Measurements from ENCODE around the gene MED13L. TPM values are rescaled to one million over a fixed set of nuclear protein-coding genes. Genes with fewer than 3 reads are reported as not detected.

MED13L gene
- total and polyA plus RNA-seq, 2 donors (not counting 1 experiment from before 2014, with no cell fraction given): 56.5 to 97.3 TPM

DNA sequence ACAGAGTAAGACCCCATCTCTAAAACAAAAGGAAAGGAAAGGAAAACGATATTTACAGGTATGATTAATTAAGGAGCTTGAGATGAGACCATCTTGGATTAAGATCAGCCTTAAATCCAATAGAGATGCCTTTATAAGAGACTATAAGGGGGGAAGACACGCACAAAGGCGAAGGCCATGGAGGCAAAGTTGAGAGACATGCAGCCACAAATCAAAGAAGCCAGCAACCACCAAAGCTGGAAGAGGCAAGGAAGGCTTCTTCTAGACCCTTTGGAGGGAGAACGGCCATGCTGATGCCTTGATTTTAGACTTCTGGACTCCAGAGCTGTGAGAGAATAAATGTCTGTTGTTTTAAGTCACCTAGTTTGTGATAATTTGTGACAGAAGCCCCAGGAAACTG lies 39.6 kb upstream of the MED13L start:
- Histone ChIP-seq H3K4me3 (replicated peaks in 1 of 4; ENCODE audit: control extremely low read depth in 1 of 4, insufficient read depth in 1 of 4, low read depth in 3 of 4, low read length in 4 of 4) (no peak overlapping the region), H3K27ac (ENCODE audit: insufficient read depth, low read length) (no peak overlapping the region), H2AFZ (ENCODE audit: low read length) (no peak overlapping the region), H3K27me3 (ENCODE audit: control insufficient read depth, insufficient read depth, low read length) (no peaks in the 10 kb centered on the region), H3K4me1 (ENCODE audit: control insufficient read depth, extremely low read depth, insufficient read depth, low read length) (peaks cover 9% of the 10 kb centered on the region), H4K20me1 (ENCODE audit: control insufficient read depth, extremely low read depth, insufficient read depth, low read length) (no peaks in the 10 kb centered on the region), H3K4me2 (ENCODE audit: extremely low read depth, insufficient read depth, low read length) (no peak overlapping the region), H3K9ac (ENCODE audit: insufficient read depth, low read length) (no peak overlapping the region), H3K9me3 (ENCODE audit: control insufficient read depth, insufficient read depth, low read depth, low read length) (no peaks in the 10 kb centered on the region), H3K79me2 (ENCODE audit: control insufficient read depth, insufficient read depth, low read length) (no peaks in the 10 kb centered on the region), H3K36me3 (ENCODE audit: control insufficient read depth, insufficient read depth, low read length) (no peaks in the 10 kb centered on the region)
- DNase-seq (ENCODE audit: low read depth in 2 of 2): no peak
- TF ChIP-seq EZH2 (IDR thresholded peaks at IDR 0.05; ENCODE audit: low read length, missing control alignments): no peak
- TF ChIP-seq, protein P1, sequence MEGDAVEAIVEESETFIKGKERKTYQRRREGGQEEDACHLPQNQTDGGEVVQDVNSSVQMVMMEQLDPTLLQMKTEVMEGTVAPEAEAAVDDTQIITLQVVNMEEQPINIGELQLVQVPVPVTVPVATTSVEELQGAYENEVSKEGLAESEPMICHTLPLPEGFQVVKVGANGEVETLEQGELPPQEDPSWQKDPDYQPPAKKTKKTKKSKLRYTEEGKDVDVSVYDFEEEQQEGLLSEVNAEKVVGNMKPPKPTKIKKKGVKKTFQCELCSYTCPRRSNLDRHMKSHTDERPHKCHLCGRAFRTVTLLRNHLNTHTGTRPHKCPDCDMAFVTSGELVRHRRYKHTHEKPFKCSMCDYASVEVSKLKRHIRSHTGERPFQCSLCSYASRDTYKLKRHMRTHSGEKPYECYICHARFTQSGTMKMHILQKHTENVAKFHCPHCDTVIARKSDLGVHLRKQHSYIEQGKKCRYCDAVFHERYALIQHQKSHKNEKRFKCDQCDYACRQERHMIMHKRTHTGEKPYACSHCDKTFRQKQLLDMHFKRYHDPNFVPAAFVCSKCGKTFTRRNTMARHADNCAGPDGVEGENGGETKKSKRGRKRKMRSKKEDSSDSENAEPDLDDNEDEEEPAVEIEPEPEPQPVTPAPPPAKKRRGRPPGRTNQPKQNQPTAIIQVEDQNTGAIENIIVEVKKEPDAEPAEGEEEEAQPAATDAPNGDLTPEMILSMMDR (conservative IDR thresholded peaks at IDR 0.05 in 1 of 2, IDR thresholded peaks at IDR 0.05 in 1 of 2; ENCODE audit: low read depth in 1 of 2, low read length in 2 of 2): no peak

DNA sequence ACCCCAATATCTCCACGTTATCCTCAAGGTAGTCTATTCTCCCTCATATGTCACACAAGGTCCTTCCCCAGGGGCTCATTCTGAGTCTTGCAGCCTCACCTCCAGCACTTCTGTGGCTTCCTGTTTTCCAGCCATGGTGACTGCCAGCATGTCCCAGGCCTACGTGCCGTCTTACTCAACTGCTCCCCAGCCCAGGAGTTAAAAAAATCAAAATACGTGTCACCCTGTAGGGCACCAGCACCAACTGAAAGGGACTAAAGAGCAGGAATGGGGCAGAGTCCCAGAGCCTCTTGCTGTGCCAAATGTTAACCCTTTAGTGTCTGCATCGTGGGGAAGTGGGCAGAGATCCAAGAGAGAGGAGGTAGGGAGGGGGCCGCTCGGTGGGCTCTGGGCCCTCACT lies 37.0 kb upstream of the MED13L start:
- DNase-seq (ENCODE audit: low read depth in 2 of 2): no peak
- H3K36me3 ChIP-seq (ENCODE audit: control insufficient read depth, insufficient read depth, low read length): no peaks in the 10 kb centered on the region
- no peaks in the 10 kb centered on the region for H3K9me3 ChIP-seq (ENCODE audit: control insufficient read depth, insufficient read depth, low read depth, low read length)
- H3K27ac ChIP-seq (ENCODE audit: insufficient read depth, low read length): no peak overlapping the region
- H3K79me2 ChIP-seq (ENCODE audit: control insufficient read depth, insufficient read depth, low read length): no peaks in the 10 kb centered on the region
- TF ChIP-seq, protein P1 (conservative IDR thresholded peaks at IDR 0.05 in 1 of 2, IDR thresholded peaks at IDR 0.05 in 1 of 2; ENCODE audit: low read depth in 1 of 2, low read length in 2 of 2): no peak
- TF ChIP-seq EZH2 (IDR thresholded peaks at IDR 0.05; ENCODE audit: low read length, missing control alignments): no peak
- H3K27me3 ChIP-seq (ENCODE audit: control insufficient read depth, insufficient read depth, low read length): no peaks in the 10 kb centered on the region
- no peak overlapping the region for H3K4me2 ChIP-seq (ENCODE audit: extremely low read depth, insufficient read depth, low read length)
- H3K9ac ChIP-seq (ENCODE audit: insufficient read depth, low read length): no peak overlapping the region
- peaks cover 3% of the 10 kb centered on the region for H3K4me1 ChIP-seq (ENCODE audit: control insufficient read depth, extremely low read depth, insufficient read depth, low read length)
- no peaks in the 10 kb centered on the region for H4K20me1 ChIP-seq (ENCODE audit: control insufficient read depth, extremely low read depth, insufficient read depth, low read length)
- no peak overlapping the region for H3K4me3 ChIP-seq (replicated peaks in 1 of 4; ENCODE audit: control extremely low read depth in 1 of 4, insufficient read depth in 1 of 4, low read depth in 3 of 4, low read length in 4 of 4)
- no peak overlapping the region for H2AFZ ChIP-seq (ENCODE audit: low read length)

DNA sequence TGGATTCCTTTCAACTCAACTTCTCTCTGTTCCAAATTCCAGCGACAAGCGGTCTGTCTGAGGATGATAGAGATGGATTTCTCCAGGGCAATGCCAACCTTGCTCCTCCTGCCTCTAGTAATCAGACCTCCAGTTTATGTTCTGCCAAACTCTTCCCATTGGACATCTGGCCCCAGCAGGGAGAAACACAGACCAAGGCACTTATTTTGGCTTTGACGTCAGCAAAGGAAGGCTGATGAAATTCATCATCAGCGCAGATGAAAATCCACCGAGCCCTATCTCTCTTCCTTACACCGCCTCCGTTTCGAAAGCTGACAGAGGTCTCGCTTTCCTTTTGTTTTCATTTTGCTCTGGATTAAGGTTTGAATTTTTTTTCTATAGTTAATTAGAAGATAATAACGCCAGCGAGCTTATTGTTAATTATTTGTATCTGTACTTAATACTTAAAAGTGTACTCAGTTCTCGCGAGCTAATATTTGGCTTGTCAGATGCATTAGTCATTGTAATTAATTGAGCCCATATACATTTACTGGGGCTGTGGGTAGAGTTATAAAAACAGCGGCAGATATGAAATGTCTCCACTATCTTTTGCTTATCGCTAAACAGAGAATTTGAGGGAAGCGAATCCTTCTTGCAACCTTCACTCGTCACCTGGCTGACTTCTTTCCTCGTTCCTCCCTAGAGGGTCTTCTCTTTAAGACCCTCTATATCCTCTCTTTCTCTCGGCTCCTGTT lies 35.9 kb upstream of the MED13L start:
- H3K4me2 ChIP-seq (ENCODE audit: extremely low read depth, insufficient read depth, low read length): no peak overlapping the region
- H3K9ac ChIP-seq (ENCODE audit: insufficient read depth, low read length): no peak overlapping the region
- peak in 1 of 2 donors; percentile 33 for DNase-seq (ENCODE audit: low read depth in 2 of 2)
- H3K4me3 ChIP-seq (replicated peaks in 1 of 4; ENCODE audit: control extremely low read depth in 1 of 4, insufficient read depth in 1 of 4, low read depth in 3 of 4, low read length in 4 of 4): no peak overlapping the region
- no peaks in the 10 kb centered on the region for H3K4me1 ChIP-seq (ENCODE audit: control insufficient read depth, extremely low read depth, insufficient read depth, low read length)
- H3K27ac ChIP-seq (ENCODE audit: insufficient read depth, low read length): no peak overlapping the region
- no peaks in the 10 kb centered on the region for H3K79me2 ChIP-seq (ENCODE audit: control insufficient read depth, insufficient read depth, low read length)
- H2AFZ ChIP-seq (ENCODE audit: low read length): no peak overlapping the region
- no peaks in the 10 kb centered on the region for H4K20me1 ChIP-seq (ENCODE audit: control insufficient read depth, extremely low read depth, insufficient read depth, low read length)
- no peaks in the 10 kb centered on the region for H3K27me3 ChIP-seq (ENCODE audit: control insufficient read depth, insufficient read depth, low read length)
- H3K9me3 ChIP-seq (ENCODE audit: control insufficient read depth, insufficient read depth, low read depth, low read length): no peaks in the 10 kb centered on the region
- TF ChIP-seq, protein P1 (conservative IDR thresholded peaks at IDR 0.05 in 1 of 2, IDR thresholded peaks at IDR 0.05 in 1 of 2; ENCODE audit: low read depth in 1 of 2, low read length in 2 of 2): no peak
- no peak for TF ChIP-seq EZH2 (IDR thresholded peaks at IDR 0.05; ENCODE audit: low read length, missing control alignments)
- no peaks in the 10 kb centered on the region for H3K36me3 ChIP-seq (ENCODE audit: control insufficient read depth, insufficient read depth, low read length)
